Left kidney (tissue), 8 donors: ENCODE measurements around the gene SPOUT1. TPM values are rescaled to one million over a fixed set of nuclear protein-coding genes. Genes with fewer than 3 reads are reported as not detected.
"Not testable (repeated sequence)": the region's sequence is repeated elsewhere in the genome, so short reads cannot be mapped to it uniquely, and the experiment has no call there.

Source experiments
- DNase-seq: peaks from one replicate; pipeline ENCODE4 v3.0.0-alpha.2; 2013
- long read RNA-seq, 8 donors: transcript quantifications; one replicate each; lab custom pipeline, GENCODE V29; 2026
- polyA plus RNA-seq: library from polyadenylated mRNA; unstranded; fragments of 120-200 nt; gene quantifications from one replicate; pipeline ENCODE4 v1.2.1, GENCODE V29; 2013; ENCODE audit not compliant: insufficient read length

The SPOUT1 gene
- 35.3 TPM for polyA plus RNA-seq
- long read RNA-seq, donor 1, full-length matches to known transcripts, result 11 of 34 reads
- long read RNA-seq, donor 1, partial matches to known transcripts, result 23 of 34 reads
- long read RNA-seq, donor 1, other reads (novel, unspliced or antisense), result 0 of 34 reads
- long read RNA-seq, donor 2, partial matches to known transcripts, result 0 of 2 reads
- long read RNA-seq, donor 2, other reads (novel, unspliced or antisense), result 0 of 2 reads
- long read RNA-seq, donor 3, full-length matches to known transcripts, result 6 of 6 reads
- long read RNA-seq, donor 3, partial matches to known transcripts, result 0 of 6 reads
- long read RNA-seq, donor 3, other reads (novel, unspliced or antisense), result 0 of 6 reads
- long read RNA-seq, donor 4, partial matches to known transcripts, result 0 of 1 reads
- long read RNA-seq, donor 4, other reads (novel, unspliced or antisense), result 0 of 1 reads
- long read RNA-seq, donor 5, full-length matches to known transcripts, result 14 of 14 reads
- long read RNA-seq, donor 5, partial matches to known transcripts, result 0 of 14 reads
- long read RNA-seq, donor 5, other reads (novel, unspliced or antisense), result 0 of 14 reads
- long read RNA-seq, donor 6, full-length matches to known transcripts, result 3 of 3 reads
- long read RNA-seq, donor 6, partial matches to known transcripts, result 0 of 3 reads
- long read RNA-seq, donor 6, other reads (novel, unspliced or antisense), result 0 of 3 reads
- long read RNA-seq, donor 7, full-length matches to known transcripts, result 12 of 12 reads
- long read RNA-seq, donor 7, partial matches to known transcripts, result 0 of 12 reads
- long read RNA-seq, donor 7, other reads (novel, unspliced or antisense), result 0 of 12 reads
- long read RNA-seq, donor 8, full-length matches to known transcripts, result 3 of 3 reads
- long read RNA-seq, donor 8, partial matches to known transcripts, result 0 of 3 reads
- long read RNA-seq, donor 8, other reads (novel, unspliced or antisense), result 0 of 3 reads

GRCh38 chr9:128829477-128830251 is at the start of gene SPOUT1:
TSS of gene SPOUT1 (minus strand) at chr9:128829794. CDS start at chr9:128829780, 14 bp downstream.
- peak; percentile 93 for DNase-seq

- no peak for DNase-seq
Measured at GRCh38 chr9:128877852-128878251, 48.3 kb upstream of the SPOUT1 start.

- DNase-seq, result not testable (repeated sequence)
Measured at GRCh38 chr9:128870941-128871265, 41.3 kb upstream of the SPOUT1 start.

- no peak for DNase-seq
Measured at GRCh38 chr9:128870128-128870940, 40.7 kb upstream of the SPOUT1 start.

- DNase-seq, result no peak
Measured at GRCh38 chr9:128863647-128864046, 34.1 kb upstream of the SPOUT1 start.

GRCh38 chr9:128862401-128862851 is 32.8 kb upstream of the SPOUT1 start:
- no peak for DNase-seq

GRCh38 chr9:128861501-128861900 is 31.9 kb upstream of the SPOUT1 start:
- DNase-seq, result no peak

GRCh38 chr9:128860937-128861336 is 31.3 kb upstream of the SPOUT1 start:
- no peak for DNase-seq

GRCh38 chr9:128858476-128858875 is 28.9 kb upstream of the SPOUT1 start:
- not testable (repeated sequence) for DNase-seq

GRCh38 chr9:128854454-128854853 is 24.9 kb upstream of the SPOUT1 start:
- not testable (repeated sequence) for DNase-seq

GRCh38 chr9:128852646-128853045 is 23.1 kb upstream of the SPOUT1 start:
- not testable (repeated sequence) for DNase-seq

- not testable (repeated sequence) for DNase-seq
Measured at GRCh38 chr9:128851779-128852600, 22.4 kb upstream of the SPOUT1 start.

- not testable (repeated sequence) for DNase-seq
Measured at GRCh38 chr9:128851024-128851423, 21.4 kb upstream of the SPOUT1 start.

GRCh38 chr9:128847803-128848202 is 18.2 kb upstream of the SPOUT1 start:
- DNase-seq, result no peak

GRCh38 chr9:128846680-128847030 is 17.1 kb upstream of the SPOUT1 start:
- no peak for DNase-seq

GRCh38 chr9:128845186-128845931 is 15.8 kb upstream of the SPOUT1 start:
- DNase-seq, result no peak

GRCh38 chr9:128843171-128843570 is 13.6 kb upstream of the SPOUT1 start:
- not testable (repeated sequence) for DNase-seq

GRCh38 chr9:128841694-128842492 is 12.3 kb upstream of the SPOUT1 start:
- no peak for DNase-seq

- no peak for DNase-seq
Measured at GRCh38 chr9:128840524-128840923, 10.9 kb upstream of the SPOUT1 start.
